GM19351 (cell line): Measurements from ENCODE around the gene NOP10.
"Not testable (repeated sequence)": the region's sequence is repeated elsewhere in the genome, so short reads cannot be mapped to it uniquely, and the experiment has no call there.

Source experiments
- ATAC-seq: cut with Tn5 transposase; IDR thresholded peaks from one replicate; pipeline ENCODE4 v1.9.1; 2021; ENCODE audit warnings: mild to moderate bottlenecking, moderate library complexity; ENCODE audit not compliant: unreplicated experiment

Gene NOP10

GRCh38 chr15:34359416-34359815 is 16.5 kb upstream of the NOP10 start:
- no peak for ATAC-seq

DNA sequence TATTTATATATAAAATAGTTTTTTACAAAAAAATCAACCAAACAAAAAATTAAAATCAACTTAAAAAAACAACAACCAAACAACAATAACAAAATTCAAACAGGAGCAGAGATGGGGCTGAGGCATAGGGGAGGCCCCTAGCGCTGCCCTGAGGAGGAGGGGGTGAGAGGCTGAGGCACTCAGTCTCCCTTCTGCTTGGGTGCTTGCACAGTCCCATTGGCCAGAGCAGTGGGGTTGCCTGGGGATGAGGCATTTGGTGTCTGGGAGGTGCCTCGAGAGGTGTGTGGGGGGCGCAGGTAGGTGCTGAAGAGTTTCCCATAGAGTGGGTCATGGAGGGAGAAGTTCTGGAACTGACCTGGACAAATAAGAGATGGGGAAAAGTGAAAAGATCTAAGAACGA is 16.0 kb upstream of the NOP10 start:
- ATAC-seq = no peak

DNA sequence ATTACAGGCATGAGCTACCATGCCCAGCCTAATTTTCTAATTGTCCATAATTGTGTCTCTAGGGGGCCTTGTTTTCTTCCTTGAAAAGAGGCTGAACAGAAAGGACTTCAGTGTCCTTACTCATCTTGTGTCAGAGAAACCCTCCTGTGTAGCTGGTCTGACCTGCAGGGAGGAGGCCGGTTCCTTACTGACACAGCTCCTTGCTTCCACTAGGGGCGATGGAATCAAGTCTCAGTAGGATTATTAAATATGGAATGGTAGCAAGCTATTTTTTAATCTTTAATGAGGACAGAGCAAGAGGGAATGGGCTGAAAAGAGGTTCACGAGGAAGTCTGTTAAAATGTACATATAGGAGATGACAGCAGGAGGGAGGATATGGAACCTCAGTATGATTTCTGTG is 15.4 kb upstream of the NOP10 start:
- no peak for ATAC-seq

- ATAC-seq = no peak
Observed at GRCh38 chr15:34357653-34358052, 14.7 kb upstream of the NOP10 start.

- no peak for ATAC-seq
Observed at GRCh38 chr15:34355241-34355640, 12.3 kb upstream of the NOP10 start.

DNA sequence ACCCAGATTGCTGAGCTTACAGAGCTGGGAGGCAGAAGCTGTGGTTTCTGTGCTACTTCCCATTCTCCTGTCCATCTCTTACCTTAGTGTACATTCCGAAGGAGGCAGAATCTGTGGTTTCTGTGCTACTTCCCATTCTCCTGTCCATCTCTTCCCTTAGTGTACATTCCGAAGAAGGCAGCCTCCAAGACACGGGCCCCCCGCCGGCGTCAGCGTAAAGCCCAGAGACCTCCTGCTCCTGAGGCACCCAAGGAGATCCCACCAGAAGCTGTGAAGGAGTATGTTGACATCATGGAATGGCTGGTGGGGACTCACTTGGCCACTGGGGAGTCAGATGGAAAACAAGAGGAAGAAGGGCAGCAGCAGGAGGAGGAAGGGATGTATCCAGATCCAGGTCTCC is 11.3 kb upstream of the NOP10 start:
- ATAC-seq = no peak

GRCh38 chr15:34353627-34354026 is 10.7 kb upstream of the NOP10 start:
- no peak for ATAC-seq

- ATAC-seq = not testable (repeated sequence)
Observed at GRCh38 chr15:34352996-34353395, 10.1 kb upstream of the NOP10 start.

DNA sequence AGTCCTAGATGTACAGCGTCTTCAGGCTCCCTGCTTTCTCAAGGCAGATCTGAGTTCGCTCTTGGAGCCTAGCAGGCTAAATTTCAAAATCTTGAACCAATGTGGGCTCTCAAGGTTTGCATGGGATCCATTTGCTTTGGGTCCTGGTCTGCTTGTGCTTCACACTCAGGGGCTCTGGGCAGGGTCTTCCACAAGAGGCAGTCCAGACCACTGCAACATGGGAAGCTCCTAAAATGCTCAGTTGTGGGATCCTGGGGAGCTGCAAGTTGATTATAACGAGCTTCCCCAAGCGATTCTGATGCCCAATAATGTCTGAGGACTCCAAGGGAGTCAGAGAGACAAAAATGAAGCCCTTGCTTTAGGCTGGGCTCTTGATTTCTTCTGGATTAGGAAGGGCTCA is 6.8 kb upstream of the NOP10 start:
- no peak for ATAC-seq

GRCh38 chr15:34348735-34349300 is 5.9 kb upstream of the NOP10 start:
- no peak for ATAC-seq

DNA sequence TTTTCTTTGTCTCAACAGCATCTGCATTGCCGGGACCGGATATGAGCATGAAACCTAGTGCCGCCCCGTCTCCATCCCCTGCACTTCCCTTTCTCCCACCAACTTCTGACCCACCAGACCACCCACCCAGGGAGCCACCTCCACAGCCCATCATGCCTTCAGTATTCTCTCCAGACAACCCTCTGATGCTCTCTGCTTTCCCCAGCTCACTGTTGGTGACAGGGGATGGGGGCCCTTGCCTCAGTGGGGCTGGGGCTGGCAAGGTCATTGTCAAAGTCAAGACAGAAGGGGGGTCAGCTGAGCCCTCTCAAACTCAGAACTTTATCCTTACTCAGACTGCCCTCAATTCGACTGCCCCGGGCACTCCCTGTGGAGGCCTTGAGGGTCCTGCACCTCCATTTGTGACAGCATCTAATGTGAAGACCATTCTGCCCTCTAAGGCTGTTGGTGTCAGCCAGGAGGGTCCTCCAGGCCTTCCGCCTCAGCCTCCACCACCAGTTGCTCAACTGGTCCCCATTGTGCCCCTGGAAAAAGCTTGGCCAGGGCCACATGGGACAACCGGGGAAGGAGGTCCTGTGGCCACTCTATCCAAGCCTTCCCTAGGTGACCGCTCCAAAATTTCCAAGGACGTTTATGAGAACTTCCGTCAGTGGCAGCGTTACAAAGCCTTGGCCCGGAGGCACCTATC is 5.2 kb upstream of the NOP10 start:
- ATAC-seq = no peak

DNA sequence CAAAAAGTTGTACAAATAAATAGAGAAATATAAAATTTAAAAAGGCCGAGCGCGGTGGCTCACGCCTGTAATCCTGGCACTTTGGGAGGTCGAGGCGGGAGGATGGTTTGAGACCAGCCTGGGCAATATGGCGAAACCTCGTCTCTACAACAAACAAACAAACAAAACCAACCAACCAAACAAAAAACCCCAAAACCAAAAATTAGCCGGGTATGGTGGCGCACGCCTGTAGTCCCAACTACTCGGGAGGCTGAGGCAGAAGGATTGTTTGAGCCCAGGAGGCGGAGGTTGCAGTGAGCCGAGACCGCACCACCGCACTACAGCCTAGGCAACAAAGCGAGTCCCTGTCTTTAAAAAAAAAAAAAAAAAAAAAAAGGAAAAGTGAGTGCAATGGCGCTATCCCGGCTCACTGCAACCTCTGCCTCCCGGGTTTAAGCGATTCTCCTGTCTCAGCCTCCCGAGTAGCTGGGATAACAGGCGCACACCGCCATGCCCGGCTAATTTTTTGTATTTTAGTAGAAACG is 661 bp downstream of the NOP10 start:
- ATAC-seq = not testable (repeated sequence)

- ATAC-seq = no peak
Observed at GRCh38 chr15:34341381-34342212, 1.3 kb downstream of the NOP10 start.

GRCh38 chr15:34339946-34340345 is 3.0 kb downstream of the NOP10 start:
- ATAC-seq = no peak

DNA sequence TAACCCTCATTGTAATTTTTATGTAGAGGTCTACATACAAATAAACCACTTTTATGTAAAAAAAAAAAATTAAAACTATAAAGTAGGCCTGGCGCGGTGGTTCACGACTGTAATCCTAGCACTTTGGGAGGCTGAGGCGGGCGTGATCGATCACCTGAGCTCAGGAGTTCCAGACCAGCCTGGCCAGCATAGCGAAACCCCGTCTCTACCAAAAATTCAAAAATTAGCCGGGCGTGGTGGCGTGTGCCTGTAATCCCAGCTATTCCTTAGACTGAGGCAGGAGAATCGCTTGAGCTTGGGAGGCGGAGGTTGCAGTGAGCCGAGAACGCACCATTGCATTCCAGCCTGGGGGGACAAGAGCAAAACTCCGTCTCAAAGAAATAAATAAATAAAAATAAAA is 4.6 kb downstream of the NOP10 start:
- ATAC-seq = no peak

DNA sequence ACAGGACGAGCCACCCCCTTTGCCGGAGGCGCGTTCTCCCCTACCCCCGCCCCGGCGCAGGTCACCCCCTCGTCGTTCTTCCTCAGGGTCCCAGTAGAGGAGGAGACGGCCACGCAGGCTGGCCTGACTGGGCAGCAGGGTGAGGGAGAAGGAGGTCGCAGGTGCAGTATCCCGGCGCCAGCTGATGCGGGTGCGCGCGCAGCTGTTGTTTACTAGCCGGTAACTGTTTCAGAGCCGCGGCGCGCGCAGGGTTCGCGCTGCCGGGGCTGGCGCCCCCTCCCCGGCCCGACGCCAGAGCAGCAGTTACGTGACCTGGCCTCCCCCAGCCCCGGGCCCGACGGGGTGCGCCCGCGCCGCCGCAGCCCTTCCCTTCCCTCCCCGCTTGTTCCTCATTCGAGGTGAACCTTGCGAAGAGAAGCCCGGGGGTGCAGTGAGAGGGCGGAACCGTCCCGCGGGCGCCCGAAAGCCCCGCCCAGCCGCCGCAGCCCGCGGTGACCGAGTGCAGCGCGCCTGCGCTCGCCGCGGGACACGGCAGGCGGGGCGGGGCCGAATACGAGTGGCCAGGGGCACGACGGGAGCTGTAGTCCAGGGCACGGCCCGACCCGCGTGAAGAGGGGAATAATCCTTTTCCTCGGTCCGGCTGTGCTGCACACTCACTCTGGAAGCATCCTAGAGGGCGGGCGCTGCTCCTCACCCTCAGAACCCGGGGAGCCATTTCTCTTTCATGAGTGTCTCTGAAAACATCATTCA is 5.2 kb downstream of the NOP10 start, which contains the start of gene SLC12A6:
Gene SLC12A6 (minus strand): TSS at position 225 of the 750 bp plus-strand sequence. CDS start 1,101 bp downstream, outside the sequence.
- ATAC-seq = peak; percentile 63

GRCh38 chr15:34336991-34337556 is 5.9 kb downstream of the NOP10 start:
- ATAC-seq = peak; percentile 2

DNA sequence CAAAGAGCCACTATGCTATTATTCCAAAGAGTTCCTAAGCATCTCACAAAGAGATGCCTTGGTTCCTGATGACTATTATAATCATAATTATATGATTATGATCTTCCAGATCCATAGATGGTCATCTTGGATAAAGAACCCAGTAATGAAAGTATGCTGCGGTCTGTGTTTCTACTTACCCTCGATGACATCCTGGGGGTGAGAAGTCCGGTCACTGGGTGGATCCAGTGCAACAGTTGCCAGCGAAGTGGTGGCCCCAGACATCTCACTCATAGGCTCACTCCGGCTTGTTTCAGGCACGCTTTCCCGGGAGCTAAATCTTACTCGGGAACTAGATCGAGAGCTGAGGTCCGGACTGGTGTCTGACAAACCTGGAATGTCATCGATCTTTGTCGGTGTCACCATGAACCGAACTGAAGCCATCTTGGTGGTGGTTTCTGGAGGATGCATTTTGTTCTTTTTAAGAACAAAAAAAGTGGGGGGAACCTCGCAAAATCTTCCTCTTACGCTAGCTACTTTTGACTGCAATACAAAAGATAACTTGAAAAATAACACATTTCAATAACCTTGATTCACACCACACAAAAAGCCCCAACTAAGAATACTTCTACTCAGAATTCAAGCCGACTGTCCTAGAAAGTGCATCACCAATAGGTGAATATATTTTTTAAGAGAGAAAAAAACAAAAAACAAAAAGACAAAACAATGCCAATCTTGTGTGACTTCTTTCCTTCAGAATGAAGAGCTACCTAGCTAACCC is 6.5 kb downstream of the NOP10 start:
- no peak for ATAC-seq

GRCh38 chr15:34335176-34336032 is 7.5 kb downstream of the NOP10 start:
- ATAC-seq = no peak
